OCI-LY7 (cell line): ENCODE data around the gene PPP2R5C.

Source experiments
- EZH2phosphoT487 ChIP-seq: fragments of 200-600 bp; sonication (generic); IDR thresholded peaks from 2 replicates; pipeline ENCODE4 v1.6.1; 2018; ENCODE audit warnings: low read depth, borderline replicate concordance, mild to moderate bottlenecking, mixed run types, antibody characterized with exemption, low read length, moderate library complexity, mixed read lengths
- TF ChIP-seq, protein P1 (sequence below): fragments of 200-600 bp; sonication (generic); conservative IDR thresholded peaks from 2 replicates; pipeline ENCODE4 v1.5.1; 2014; ENCODE audit warnings: mild to moderate bottlenecking, antibody characterized with exemption, low read length, moderate library complexity, mixed read lengths

DNA sequence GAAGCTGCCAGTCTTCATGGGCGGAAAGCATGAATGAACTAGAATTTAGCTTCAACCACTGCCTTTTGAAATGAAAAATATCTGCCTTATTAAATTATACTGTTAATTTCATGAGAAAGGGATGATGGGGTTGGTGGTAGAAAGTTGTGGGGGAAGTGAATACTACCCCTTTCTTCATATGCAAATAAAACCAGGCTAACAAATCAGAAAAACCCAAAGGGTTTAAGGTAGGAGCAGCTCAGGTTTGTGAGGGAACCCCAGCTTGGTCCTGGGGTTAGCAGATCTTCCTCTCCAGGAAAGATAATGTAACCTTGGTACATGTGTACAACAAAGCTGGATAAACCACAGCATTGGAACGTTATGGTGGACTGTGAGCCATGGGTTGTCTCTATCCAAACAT lies 84.0 kb downstream of the PPP2R5C start:
- no peak for TF ChIP-seq EZH2phosphoT487
- TF ChIP-seq, protein P1, sequence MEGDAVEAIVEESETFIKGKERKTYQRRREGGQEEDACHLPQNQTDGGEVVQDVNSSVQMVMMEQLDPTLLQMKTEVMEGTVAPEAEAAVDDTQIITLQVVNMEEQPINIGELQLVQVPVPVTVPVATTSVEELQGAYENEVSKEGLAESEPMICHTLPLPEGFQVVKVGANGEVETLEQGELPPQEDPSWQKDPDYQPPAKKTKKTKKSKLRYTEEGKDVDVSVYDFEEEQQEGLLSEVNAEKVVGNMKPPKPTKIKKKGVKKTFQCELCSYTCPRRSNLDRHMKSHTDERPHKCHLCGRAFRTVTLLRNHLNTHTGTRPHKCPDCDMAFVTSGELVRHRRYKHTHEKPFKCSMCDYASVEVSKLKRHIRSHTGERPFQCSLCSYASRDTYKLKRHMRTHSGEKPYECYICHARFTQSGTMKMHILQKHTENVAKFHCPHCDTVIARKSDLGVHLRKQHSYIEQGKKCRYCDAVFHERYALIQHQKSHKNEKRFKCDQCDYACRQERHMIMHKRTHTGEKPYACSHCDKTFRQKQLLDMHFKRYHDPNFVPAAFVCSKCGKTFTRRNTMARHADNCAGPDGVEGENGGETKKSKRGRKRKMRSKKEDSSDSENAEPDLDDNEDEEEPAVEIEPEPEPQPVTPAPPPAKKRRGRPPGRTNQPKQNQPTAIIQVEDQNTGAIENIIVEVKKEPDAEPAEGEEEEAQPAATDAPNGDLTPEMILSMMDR: no peak
